Immature natural killer cell (primary cell): ENCODE results near the gene ZNF880. TPM values are rescaled to one million over a fixed set of nuclear protein-coding genes. Genes with fewer than 3 reads are reported as not detected.
"Not testable (repeated sequence)": the region's sequence is repeated elsewhere in the genome, so short reads cannot be mapped to it uniquely, and the experiment has no call there.

Source experiments
- DNase-seq, 3 donors: peaks; one replicate each; pipeline ENCODE4 v3.0.0; 2022; ENCODE audit warnings: mixed read lengths in 1 of 3
- H3K27ac Mint-ChIP-seq, 6 donors: one replicate each; pipeline ENCODE4 v1.8.0; 2020; ENCODE audit warnings: mixed read lengths in 6 of 6, mild to moderate bottlenecking in 5 of 6, inconsistent platforms in 4 of 6, moderate library complexity in 3 of 6
- H3K27me3 Mint-ChIP-seq, 3 donors: one replicate each; pipeline ENCODE4 v1.8.0; 2020 to 2021; ENCODE audit warnings: low read depth in 3 of 3, mild to moderate bottlenecking in 3 of 3, mixed read lengths in 3 of 3, moderate library complexity in 3 of 3, inconsistent platforms in 1 of 3
- H3K36me3 Mint-ChIP-seq, 3 donors: one replicate each; pipeline ENCODE4 v1.8.0; 2020; ENCODE audit warnings: mixed read lengths in 3 of 3, inconsistent platforms in 2 of 3, mild to moderate bottlenecking in 2 of 3
- H3K4me1 Mint-ChIP-seq, 2 donors: one replicate each; pipeline ENCODE4 v1.8.0; 2020; ENCODE audit warnings: inconsistent platforms in 2 of 2, mild to moderate bottlenecking in 2 of 2, mixed read lengths in 2 of 2, moderate library complexity in 1 of 2
- H3K4me3 Mint-ChIP-seq, 5 donors: one replicate each; pipeline ENCODE4 v1.8.0; 2020; ENCODE audit warnings: mild to moderate bottlenecking in 5 of 5, mixed read lengths in 5 of 5, inconsistent platforms in 3 of 5, moderate library complexity in 3 of 5
- H3K9me3 Mint-ChIP-seq, 6 donors: one replicate each; pipeline ENCODE4 v1.8.0; 2020; ENCODE audit warnings: mild to moderate bottlenecking in 6 of 6, mixed read lengths in 6 of 6, inconsistent platforms in 4 of 6, moderate library complexity in 3 of 6
- polyA plus RNA-seq, 3 donors: library from polyadenylated mRNA; unstranded; fragments of 300-500 nt; fragmentation: Illumina TruSeq; gene quantifications; one replicate each; pipeline ENCODE4 v1.2.3, GENCODE V29; 2021

Gene ZNF880
- 10 to 100 TPM; 27.3 to 30.1 (median 29.1) TPM for polyA plus RNA-seq

GRCh38 chr19:52369559-52370340, at the start of gene ZNF880:
TSS of gene ZNF880 (plus strand) at chr19:52369923. CDS start at chr19:52369966, 43 bp downstream.
- Mint-ChIP-seq H3K36me3 (peaks cover 43 to 52% (median 52%) of the 10 kb centered on the region in 3 donors), H3K9me3 (peaks cover 36 to 71% (median 67%) of the 10 kb centered on the region in 6 donors), H3K4me3 (peak within 1 kb of the TSS; percentile 95 to 98 (median 97)), H3K4me1 (peaks cover 13 to 17% of the 10 kb centered on the region in 2 donors), H3K27ac (peak within 1 kb of the TSS; percentile 98 to 99 (median 99)), H3K27me3 (peaks cover 13% of the 10 kb centered on the region in 3 donors)
- DNase-seq, result peak; percentile 88 to 92 (median 90)

GRCh38 chr19:52322429-52322828, 47.3 kb upstream of the ZNF880 start:
- Mint-ChIP-seq H3K9me3 (peaks cover 62 to 100% (median 98%) of the 10 kb centered on the region in 6 donors), H3K4me3 (no peak overlapping the region), H3K4me1 (no peaks in the 10 kb centered on the region), H3K27ac (no peak overlapping the region), H3K27me3 (peaks cover 0 to 9% (median 2%) of the 10 kb centered on the region in 3 donors), H3K36me3 (peaks cover 63 to 69% (median 63%) of the 10 kb centered on the region in 3 donors)
- no peak for DNase-seq

- Mint-ChIP-seq H3K4me3 (no peak overlapping the region), H3K27ac (no peak overlapping the region), H3K27me3 (peaks cover 4 to 6% (median 5%) of the 10 kb centered on the region in 3 donors), H3K36me3 (peaks cover 14 to 17% (median 16%) of the 10 kb centered on the region in 3 donors), H3K9me3 (peaks cover 34 to 82% (median 75%) of the 10 kb centered on the region in 6 donors), H3K4me1 (peaks cover 9 to 12% of the 10 kb centered on the region in 2 donors)
- no peak for DNase-seq
These were observed 38.0 kb upstream of the ZNF880 start for GRCh38 chr19:52331757-52332156.

GRCh38 chr19:52335768-52336116, 34.0 kb upstream of the ZNF880 start:
- H3K4me3 Mint-ChIP-seq, result peak overlapping the region; percentile 92 to 99 (median 98)
- peak overlapping the region; percentile 89 to 98 (median 95) for H3K27ac Mint-ChIP-seq
- H3K27me3 Mint-ChIP-seq, result peaks cover 4 to 7% (median 7%) of the 10 kb centered on the region in 3 donors
- DNase-seq, result no peak
- peaks cover 19 to 20% of the 10 kb centered on the region in 2 donors for H3K4me1 Mint-ChIP-seq
- H3K9me3 Mint-ChIP-seq, result peaks cover 24 to 45% (median 42%) of the 10 kb centered on the region in 6 donors
- H3K36me3 Mint-ChIP-seq, result peaks cover 14 to 17% (median 16%) of the 10 kb centered on the region in 3 donors

GRCh38 chr19:52336117-52336790, 33.5 kb upstream of the ZNF880 start, which contains the start of gene ZNF610:
TSS of gene ZNF610 (plus strand) at chr19:52336243. CDS start at chr19:52349173, 12,930 bp downstream.
- Mint-ChIP-seq H3K4me3 (peak within 1 kb of the TSS; percentile 92 to 99 (median 98)), H3K4me1 (peaks cover 19 to 20% of the 10 kb centered on the region in 2 donors), H3K27ac (peak within 1 kb of the TSS; percentile 89 to 98 (median 95)), H3K9me3 (peaks cover 22 to 40% (median 36%) of the 10 kb centered on the region in 6 donors), H3K36me3 (peaks cover 14 to 17% (median 16%) of the 10 kb centered on the region in 3 donors), H3K27me3 (peaks cover 4 to 7% (median 7%) of the 10 kb centered on the region in 3 donors)
- peak; percentile 85 to 89 (median 88) for DNase-seq

- no peak for DNase-seq
- H3K4me1 Mint-ChIP-seq, result peaks cover 19 to 20% of the 10 kb centered on the region in 2 donors
- peaks cover 4 to 7% (median 7%) of the 10 kb centered on the region in 3 donors for H3K27me3 Mint-ChIP-seq
- peaks cover 18 to 34% (median 30%) of the 10 kb centered on the region in 6 donors for H3K9me3 Mint-ChIP-seq
- peak overlapping the region; percentile 92 to 99 (median 98) for H3K4me3 Mint-ChIP-seq
- peaks cover 11 to 17% (median 13%) of the 10 kb centered on the region in 3 donors for H3K36me3 Mint-ChIP-seq
- H3K27ac Mint-ChIP-seq, result peak overlapping the region; percentile 89 to 98 (median 95)
These were observed 32.8 kb upstream of the ZNF880 start for GRCh38 chr19:52336791-52337381.

GRCh38 chr19:52339022-52339421, 30.7 kb upstream of the ZNF880 start:
- peaks cover 7 to 12% (median 11%) of the 10 kb centered on the region in 6 donors for H3K9me3 Mint-ChIP-seq
- H3K4me1 Mint-ChIP-seq, result peaks cover 22 to 24% of the 10 kb centered on the region in 2 donors
- H3K27ac Mint-ChIP-seq, DNase-seq, H3K36me3 Mint-ChIP-seq, H3K27me3 Mint-ChIP-seq, H3K4me3 Mint-ChIP-seq: not testable (repeated sequence)

- Mint-ChIP-seq H3K9me3 (peaks cover 0 to 3% (median 0%) of the 10 kb centered on the region in 6 donors), H3K27me3 (no peaks in the 10 kb centered on the region), H3K4me1 (peaks cover 2 to 5% of the 10 kb centered on the region in 2 donors), H3K4me3 (no peak overlapping the region), H3K27ac (peak overlapping the region in 2 of 6 donors; percentile 3 to 11), H3K36me3 (peaks cover 2 to 7% (median 7%) of the 10 kb centered on the region in 3 donors)
- DNase-seq, result peak; percentile 46 to 60 (median 55)
These were observed 26.2 kb upstream of the ZNF880 start for GRCh38 chr19:52343548-52343947.

GRCh38 chr19:52345162-52345561, 24.6 kb upstream of the ZNF880 start:
- Mint-ChIP-seq H3K27ac (no peak overlapping the region), H3K9me3 (peaks cover 0 to 4% (median 0%) of the 10 kb centered on the region in 6 donors), H3K4me1 (peaks cover 2 to 5% of the 10 kb centered on the region in 2 donors), H3K36me3 (peaks cover 10 to 15% (median 13%) of the 10 kb centered on the region in 3 donors), H3K27me3 (peaks cover 0 to 1% (median 0%) of the 10 kb centered on the region in 3 donors), H3K4me3 (no peak overlapping the region)
- no peak for DNase-seq

GRCh38 chr19:52351512-52351911, 18.2 kb upstream of the ZNF880 start:
- H3K27ac Mint-ChIP-seq, result no peak overlapping the region
- H3K4me1 Mint-ChIP-seq, result no peaks in the 10 kb centered on the region
- H3K9me3 Mint-ChIP-seq, result peaks cover 3 to 33% (median 10%) of the 10 kb centered on the region in 6 donors

GRCh38 chr19:52366414-52366824, 3.3 kb upstream of the ZNF880 start:
- Mint-ChIP-seq H3K4me3 (no peak overlapping the region), H3K27me3 (peaks cover 10 to 13% (median 12%) of the 10 kb centered on the region in 3 donors), H3K36me3 (peaks cover 35 to 40% (median 38%) of the 10 kb centered on the region in 3 donors), H3K9me3 (peaks cover 34 to 79% (median 66%) of the 10 kb centered on the region in 6 donors), H3K27ac (no peak overlapping the region), H3K4me1 (peaks cover 13 to 17% of the 10 kb centered on the region in 2 donors)
- no peak for DNase-seq

More at GRCh38 chr19:52351512-52351911, 18.2 kb upstream of the ZNF880 start:
- peaks cover 0 to 1% (median 0%) of the 10 kb centered on the region in 3 donors for H3K27me3 Mint-ChIP-seq
- H3K4me3 Mint-ChIP-seq, result no peak overlapping the region
- DNase-seq, result no peak
- H3K36me3 Mint-ChIP-seq, result peaks cover 33 to 56% (median 50%) of the 10 kb centered on the region in 3 donors

- peak overlapping the region; percentile 98 to 99 (median 99) for H3K27ac Mint-ChIP-seq
- H3K36me3 Mint-ChIP-seq, result peaks cover 47 to 57% (median 55%) of the 10 kb centered on the region in 3 donors
- no peak for DNase-seq
- peaks cover 32 to 73% (median 65%) of the 10 kb centered on the region in 6 donors for H3K9me3 Mint-ChIP-seq
- H3K27me3 Mint-ChIP-seq, result peaks cover 13 to 15% (median 13%) of the 10 kb centered on the region in 3 donors
- peaks cover 13 to 17% of the 10 kb centered on the region in 2 donors for H3K4me1 Mint-ChIP-seq
- H3K4me3 Mint-ChIP-seq, result peak overlapping the region; percentile 95 to 98 (median 97)
These were observed 603 bp downstream of the ZNF880 start for GRCh38 chr19:52370341-52370710.

- Mint-ChIP-seq H3K4me3 (no peak overlapping the region), H3K36me3 (peaks cover 30 to 42% (median 39%) of the 10 kb centered on the region in 3 donors), H3K9me3 (peaks cover 31 to 85% (median 67%) of the 10 kb centered on the region in 6 donors), H3K4me1 (peaks cover 0 to 2% of the 10 kb centered on the region in 2 donors), H3K27ac (peak overlapping the region in 1 of 6 donors; percentile 21), H3K27me3 (peaks cover 0 to 4% (median 3%) of the 10 kb centered on the region in 3 donors)
- no peak for DNase-seq
These were observed 21.4 kb downstream of the ZNF880 start for GRCh38 chr19:52391135-52391534.
